Large intestine (tissue), 12 donors: Measurements from ENCODE around the gene SLC5A7. TPM values are rescaled to one million over a fixed set of nuclear protein-coding genes. Genes with fewer than 3 reads are reported as not detected.

ENCODE experiments used
- DNase-seq, 2 donors: peaks; one replicate each; pipeline versions ENCODE4 v3.0.0 to v3.0.0-alpha.2; 2013
- H3K27ac ChIP-seq: one replicate; pipeline ENCODE4 v1.5.1; 2013; ENCODE audit warnings: low read length
- H3K27me3 ChIP-seq: 2 replicates; pipeline ENCODE4 v1.6.1; 2013; ENCODE audit warnings: low read length; ENCODE audit not compliant: control insufficient read depth, insufficient read depth
- H3K36me3 ChIP-seq: 2 replicates; pipeline ENCODE4 v1.6.1; 2013; ENCODE audit warnings: low read length; ENCODE audit not compliant: control insufficient read depth, insufficient read depth
- H3K4me1 ChIP-seq: one replicate; pipeline ENCODE4 v1.6.1; 2013; ENCODE audit warnings: low read length; ENCODE audit not compliant: control insufficient read depth, insufficient read depth
- H3K4me3 ChIP-seq: one replicate; pipeline ENCODE4 v1.5.1; 2013; ENCODE audit warnings: low read length
- H3K9me3 ChIP-seq: one replicate; pipeline ENCODE4 v1.6.1; 2013; ENCODE audit warnings: mild to moderate bottlenecking, low read depth, low read length, moderate library complexity; ENCODE audit not compliant: control insufficient read depth
- WGBS: methylation state at CpG from one replicate; pipeline ENCODE4 v1.1.5; 2013; ENCODE audit warnings: low lambda C conversion rate; ENCODE audit not compliant: insufficient coverage; 5-methylcytosine and 5-hydroxymethylcytosine counted together
- long read RNA-seq, 11 donors: transcript quantifications; one replicate each; lab custom pipeline, GENCODE V29; 2026
- polyA plus RNA-seq: library from polyadenylated mRNA; unstranded; fragments of 120-200 nt; gene quantifications from one replicate; pipeline ENCODE4 v1.2.1, GENCODE V29; 2013

SLC5A7 gene
- 7.1 TPM for polyA plus RNA-seq
- long read RNA-seq, donor 1: 0 reads
- long read RNA-seq, donor 2: 0 reads
- long read RNA-seq, donor 3: 0 reads
- long read RNA-seq, donor 4: 0 reads
- long read RNA-seq, donor 5, full-length matches to known transcripts: 1 of 1 reads
- long read RNA-seq, donor 5, partial matches to known transcripts: 0 of 1 reads
- long read RNA-seq, donor 5, other reads (novel, unspliced or antisense): 0 of 1 reads
- long read RNA-seq, donor 6, full-length matches to known transcripts: 1 of 9 reads
- long read RNA-seq, donor 6, partial matches to known transcripts: 8 of 9 reads
- long read RNA-seq, donor 6, other reads (novel, unspliced or antisense): 0 of 9 reads
- long read RNA-seq, donor 7, full-length matches to known transcripts: 1 of 1 reads
- long read RNA-seq, donor 7, partial matches to known transcripts: 0 of 1 reads
- long read RNA-seq, donor 7, other reads (novel, unspliced or antisense): 0 of 1 reads
- long read RNA-seq, donor 8: 0 reads
- long read RNA-seq, donor 9: 0 reads
- long read RNA-seq, donor 10: 0 reads
- long read RNA-seq, donor 11: 0 reads

DNA sequence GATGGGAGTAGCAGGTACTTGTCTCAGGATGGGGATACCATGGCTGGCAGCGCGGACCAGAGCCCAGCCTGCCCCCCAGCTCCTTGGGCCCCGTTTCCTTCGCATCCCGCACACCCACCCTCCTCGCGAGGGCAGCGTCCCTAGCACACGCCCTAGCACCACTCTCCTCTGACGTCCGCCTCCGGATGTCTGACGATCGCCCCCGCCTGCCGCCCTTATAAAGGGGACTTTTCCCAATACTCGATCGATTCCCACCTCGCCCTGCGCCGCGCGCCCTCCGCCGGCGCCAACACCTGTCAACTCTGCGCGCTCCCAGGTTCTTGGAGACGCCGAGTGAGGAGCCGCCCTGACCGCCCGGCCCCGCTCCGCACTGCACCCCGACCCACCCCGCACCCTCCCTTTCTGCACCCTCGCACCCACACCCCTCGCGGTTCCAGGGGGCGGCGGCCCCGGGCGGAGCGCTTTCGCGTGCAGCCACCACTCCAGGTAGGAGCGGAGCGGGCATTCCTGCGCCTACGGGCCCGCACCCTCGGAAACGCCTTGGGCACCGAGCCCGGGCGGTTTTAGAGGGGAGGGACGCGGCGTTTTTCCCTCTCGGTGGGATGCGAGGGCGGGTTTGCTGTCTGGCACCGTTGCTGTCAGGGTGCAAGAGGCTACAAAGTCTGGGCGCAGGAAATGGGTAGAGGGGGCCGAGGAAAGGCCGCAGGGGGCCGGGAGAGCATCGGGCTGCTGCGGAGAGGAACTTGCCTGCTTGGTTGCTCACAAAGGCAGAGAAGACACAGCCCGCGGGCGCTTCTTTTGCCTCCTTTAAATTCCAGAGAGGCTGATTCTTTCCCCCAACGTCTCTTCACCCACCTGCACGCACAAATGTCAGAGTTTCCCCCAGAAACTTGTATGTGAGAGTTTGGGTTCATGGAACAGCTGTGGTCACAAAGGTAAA is at the start of gene SLC5A7:
Gene SLC5A7 (plus strand): TSS at position 247 of the 940 bp plus-strand sequence. CDS start 1,632 bp downstream, outside the sequence.
- WGBS: no CpG with 5 or more reads among the region's 75 CpGs
- DNase-seq: peak in 1 of 2 donors; percentile 16

DNA sequence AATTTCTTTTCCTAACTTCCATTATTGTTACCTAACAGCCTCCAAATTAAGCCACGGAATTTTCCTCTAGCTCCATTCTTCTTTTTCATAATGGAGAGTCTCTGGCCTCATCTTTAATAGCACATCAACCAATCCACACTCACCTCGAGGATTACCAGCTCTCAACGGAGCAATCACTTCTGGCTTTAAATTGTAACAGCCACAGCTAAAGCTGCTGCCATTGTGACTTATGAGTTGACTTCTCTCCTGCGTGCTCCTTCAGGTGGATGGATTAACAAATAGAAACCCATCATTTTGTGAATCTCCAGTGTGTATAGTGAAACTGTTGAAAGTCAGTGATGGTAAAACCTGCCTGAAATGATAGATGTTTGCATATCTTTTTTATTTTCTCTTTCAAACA is 24.9 kb upstream of the SLC5A7 start:
- DNase-seq: no peak
- H3K4me3 ChIP-seq: no peak overlapping the region
- no peak overlapping the region for H3K27ac ChIP-seq
- H3K27me3 ChIP-seq: no peaks in the 10 kb centered on the region
- 69% methylated on average over 2 of the region's 4 CpGs for WGBS
- H3K4me1 ChIP-seq: no peaks in the 10 kb centered on the region
- H3K9me3 ChIP-seq: no peaks in the 10 kb centered on the region
- H3K36me3 ChIP-seq: no peaks in the 10 kb centered on the region

More for the DNA sequence above, at the start of gene SLC5A7:
- Histone ChIP-seq H3K36me3 (no peaks in the 10 kb centered on the region), H3K27ac (no peak within 1 kb of the TSS), H3K27me3 (peaks cover 28% of the 10 kb centered on the region), H3K4me1 (no peaks in the 10 kb centered on the region), H3K9me3 (no peaks in the 10 kb centered on the region), H3K4me3 (peak within 1 kb of the TSS; percentile 12)

DNA sequence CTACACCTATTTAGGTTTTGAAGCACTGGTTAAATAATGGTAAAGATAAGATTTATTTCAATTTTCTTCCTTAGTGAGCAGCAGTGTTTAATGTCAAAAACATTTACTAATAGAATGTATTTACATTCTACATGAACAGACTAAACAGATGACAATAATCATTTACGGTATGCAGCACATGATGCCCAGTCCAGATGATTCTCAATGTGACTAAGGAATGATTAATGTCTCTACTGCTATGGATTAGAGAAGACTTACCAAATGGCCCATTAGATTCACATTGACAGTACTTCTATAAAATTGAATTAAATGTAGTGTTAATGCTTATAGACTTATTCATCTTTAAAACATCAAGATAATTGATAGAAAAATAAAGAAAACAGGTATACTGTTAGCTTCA is 22.1 kb upstream of the SLC5A7 start:
- no peaks in the 10 kb centered on the region for H3K27me3 ChIP-seq
- H3K4me3 ChIP-seq: no peak overlapping the region
- WGBS: no CpG with 5 or more reads among the region's 1 CpG
- DNase-seq: no peak
- no peak overlapping the region for H3K27ac ChIP-seq
- no peaks in the 10 kb centered on the region for H3K9me3 ChIP-seq
- H3K4me1 ChIP-seq: no peaks in the 10 kb centered on the region
- no peaks in the 10 kb centered on the region for H3K36me3 ChIP-seq

DNA sequence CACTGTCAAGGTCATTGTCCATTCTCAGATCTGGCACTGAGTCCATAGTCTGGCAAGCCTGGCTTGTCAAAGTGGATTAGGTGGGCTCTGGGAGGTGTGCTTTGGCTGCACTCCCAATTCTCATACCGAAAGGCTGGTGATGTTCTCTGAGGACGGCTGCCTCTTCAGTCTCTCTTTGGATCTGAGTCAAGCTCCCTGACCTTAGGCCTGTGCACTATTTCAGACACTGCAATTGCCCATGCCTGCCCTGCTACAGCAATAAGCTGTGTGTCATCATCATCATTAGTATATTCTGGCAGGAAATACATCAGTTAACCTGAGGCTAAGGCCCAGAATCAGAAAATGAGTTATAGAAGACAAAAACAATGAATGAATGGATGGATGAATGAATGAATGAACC is 1.6 kb upstream of the SLC5A7 start:
- DNase-seq: no peak
- no CpG with 5 or more reads among the region's 2 CpGs for WGBS
- Histone ChIP-seq H3K36me3 (no peaks in the 10 kb centered on the region), H3K4me3 (no peak overlapping the region), H3K27ac (no peak overlapping the region), H3K27me3 (peaks cover 28% of the 10 kb centered on the region), H3K9me3 (no peaks in the 10 kb centered on the region), H3K4me1 (no peaks in the 10 kb centered on the region)

DNA sequence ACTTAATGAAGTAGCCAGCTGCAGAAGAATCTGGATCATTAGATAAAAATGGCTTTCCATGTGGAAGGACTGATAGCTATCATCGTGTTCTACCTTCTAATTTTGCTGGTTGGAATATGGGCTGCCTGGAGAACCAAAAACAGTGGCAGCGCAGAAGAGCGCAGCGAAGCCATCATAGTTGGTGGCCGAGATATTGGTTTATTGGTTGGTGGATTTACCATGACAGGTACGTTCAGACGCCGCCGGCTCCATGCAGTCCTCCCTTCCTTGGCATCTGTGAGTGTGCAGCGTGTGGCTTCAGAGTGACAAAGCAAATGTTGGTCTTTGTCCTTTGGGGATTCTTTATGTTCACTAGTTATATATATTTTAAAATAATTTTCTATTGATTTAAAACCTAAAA is 1.8 kb downstream of the SLC5A7 start:
- DNase-seq: no peak
- Histone ChIP-seq H3K36me3 (no peaks in the 10 kb centered on the region), H3K9me3 (no peaks in the 10 kb centered on the region), H3K4me3 (no peak overlapping the region), H3K4me1 (no peaks in the 10 kb centered on the region), H3K27ac (no peak overlapping the region), H3K27me3 (peaks cover 28% of the 10 kb centered on the region)
- 90% methylated on average over 7 of the region's 10 CpGs for WGBS

DNA sequence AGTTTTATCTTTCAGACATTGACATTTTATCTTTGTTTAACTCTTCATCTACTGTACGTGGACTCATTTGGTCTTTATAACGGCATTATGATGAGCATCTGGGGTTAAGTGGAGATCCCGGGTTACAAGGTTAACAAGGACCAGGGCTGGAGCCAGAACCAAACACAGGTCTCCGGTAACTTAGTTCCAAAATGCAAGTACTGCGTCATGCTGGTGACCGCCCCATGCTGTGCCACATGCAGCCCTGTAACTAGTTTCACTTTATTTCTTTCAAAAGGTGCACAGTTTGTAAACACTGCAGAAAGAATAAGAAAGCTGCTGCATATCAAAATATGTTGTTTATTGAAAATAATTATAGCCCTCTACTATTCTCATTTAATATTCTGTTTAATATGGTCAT is 3.1 kb downstream of the SLC5A7 start:
- Histone ChIP-seq H3K27ac (no peak overlapping the region), H3K27me3 (peaks cover 28% of the 10 kb centered on the region), H3K9me3 (no peaks in the 10 kb centered on the region), H3K36me3 (no peaks in the 10 kb centered on the region), H3K4me3 (no peak overlapping the region), H3K4me1 (no peaks in the 10 kb centered on the region)
- 60% methylated on average over 1 of the region's 6 CpGs for WGBS
- no peak for DNase-seq

DNA sequence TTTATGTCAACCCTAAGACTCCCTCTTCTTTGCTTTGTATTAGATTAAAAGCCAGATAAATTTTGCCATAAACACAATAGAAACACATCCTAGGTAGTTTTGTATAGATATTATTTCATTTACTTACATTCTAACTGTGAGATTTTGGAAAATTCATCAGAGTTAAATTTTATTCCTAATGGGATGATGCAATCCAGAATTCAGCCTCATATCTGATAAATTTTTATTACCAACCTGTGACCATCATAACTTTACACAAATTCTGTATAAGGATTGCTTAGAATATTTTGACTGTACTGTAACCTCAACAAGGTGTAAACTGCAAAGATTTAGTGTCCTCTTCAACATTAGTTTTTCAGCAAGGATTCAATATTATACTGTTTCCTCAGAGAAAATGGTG is 4.4 kb downstream of the SLC5A7 start:
- no peak overlapping the region for H3K27ac ChIP-seq
- H3K9me3 ChIP-seq: no peaks in the 10 kb centered on the region
- H3K36me3 ChIP-seq: no peaks in the 10 kb centered on the region
- no peak for DNase-seq
- H3K4me1 ChIP-seq: no peaks in the 10 kb centered on the region
- H3K4me3 ChIP-seq: no peak overlapping the region
- peaks cover 22% of the 10 kb centered on the region for H3K27me3 ChIP-seq

DNA sequence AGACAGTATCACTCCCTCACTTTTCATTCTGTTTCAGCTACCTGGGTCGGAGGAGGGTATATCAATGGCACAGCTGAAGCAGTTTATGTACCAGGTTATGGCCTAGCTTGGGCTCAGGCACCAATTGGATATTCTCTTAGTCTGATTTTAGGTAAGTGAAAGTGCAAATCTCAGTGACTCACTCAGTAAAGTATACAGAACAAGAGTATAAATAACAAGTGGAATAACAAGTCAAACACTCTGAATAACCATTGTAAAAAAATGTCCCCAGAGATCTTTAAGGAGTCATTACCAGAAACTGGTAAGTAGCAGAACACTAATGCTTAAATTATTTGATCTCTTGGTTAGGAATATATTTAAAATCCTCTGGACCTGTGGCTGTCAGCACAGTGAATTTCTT is 5.7 kb downstream of the SLC5A7 start:
- Histone ChIP-seq H3K27ac (no peak overlapping the region), H3K9me3 (no peaks in the 10 kb centered on the region), H3K4me3 (no peak overlapping the region), H3K4me1 (no peaks in the 10 kb centered on the region), H3K36me3 (no peaks in the 10 kb centered on the region), H3K27me3 (peaks cover 9% of the 10 kb centered on the region)
- no CpG with 5 or more reads among the region's 1 CpG for WGBS
- DNase-seq: no peak

DNA sequence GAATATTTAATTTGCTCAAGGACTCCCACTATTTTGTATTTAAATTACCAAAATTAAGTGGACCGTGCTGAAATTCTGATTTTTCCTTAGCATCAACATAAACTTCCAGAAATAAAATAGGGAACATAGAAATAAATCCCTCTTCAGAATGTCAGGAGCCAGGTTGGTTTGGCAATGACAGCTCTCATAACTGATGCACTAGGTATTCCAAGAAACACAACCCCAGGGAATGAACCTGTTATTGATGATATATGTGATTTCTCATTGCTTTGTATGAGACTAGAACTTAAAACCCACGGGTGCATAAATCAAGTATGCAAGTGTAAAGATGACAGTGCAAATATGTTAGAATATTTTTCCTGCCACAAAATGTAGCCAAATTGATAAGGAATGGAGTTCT is 12.8 kb downstream of the SLC5A7 start:
- H3K27me3 ChIP-seq: no peaks in the 10 kb centered on the region
- WGBS: 80% methylated on average over 1 of the region's 2 CpGs
- H3K9me3 ChIP-seq: no peaks in the 10 kb centered on the region
- no peak overlapping the region for H3K27ac ChIP-seq
- DNase-seq: no peak
- H3K36me3 ChIP-seq: no peaks in the 10 kb centered on the region
- H3K4me1 ChIP-seq: no peaks in the 10 kb centered on the region
- no peak overlapping the region for H3K4me3 ChIP-seq

DNA sequence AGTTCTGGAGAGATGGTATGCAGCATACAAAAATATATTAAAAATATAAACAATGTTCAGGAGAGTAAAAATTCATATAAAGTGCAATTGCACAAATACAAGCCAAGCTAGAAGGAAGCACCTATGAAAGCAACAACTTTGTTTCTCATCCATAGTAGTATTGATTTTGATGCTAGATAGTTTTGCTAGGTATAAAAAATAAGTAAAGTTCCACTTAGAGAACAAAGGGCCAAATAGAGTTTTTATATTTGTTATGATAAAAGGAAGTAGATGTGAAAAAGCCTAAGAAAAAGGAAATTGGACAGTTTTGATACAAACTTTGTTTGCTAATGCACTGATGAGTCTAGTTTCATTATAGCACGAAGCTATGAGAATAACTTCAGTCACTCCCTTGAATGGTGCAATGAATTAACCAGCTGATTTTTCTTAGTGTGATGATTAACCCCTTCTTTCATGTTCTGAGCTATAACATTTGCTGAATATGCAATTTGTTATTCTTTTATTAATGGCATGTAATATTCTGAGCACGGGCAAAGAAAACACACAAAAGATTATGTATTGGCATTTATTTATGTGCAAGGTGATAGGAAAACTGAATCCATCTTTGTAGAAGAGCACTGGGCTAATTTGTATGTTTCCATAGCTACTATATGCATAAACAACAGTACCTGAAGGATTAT is 24.7 kb downstream of the SLC5A7 start:
- 100% methylated on average over 1 of the region's 2 CpGs for WGBS
- Histone ChIP-seq H3K27ac (no peak overlapping the region), H3K4me1 (no peaks in the 10 kb centered on the region), H3K27me3 (no peaks in the 10 kb centered on the region), H3K36me3 (no peaks in the 10 kb centered on the region), H3K9me3 (no peaks in the 10 kb centered on the region), H3K4me3 (no peak overlapping the region)
- DNase-seq: no peak
